GM21717 (cell line): ENCODE results near the gene CTIF.

Experiments
- ATAC-seq: cut with Tn5 transposase; IDR thresholded peaks from one replicate; pipeline ENCODE4 v1.9.1; 2021; ENCODE audit warnings: mild to moderate bottlenecking, moderate library complexity; ENCODE audit not compliant: unreplicated experiment

CTIF gene

GRCh38 chr18:48599391-48599790, 60.6 kb downstream of the CTIF start:
- ATAC-seq: no peak

GRCh38 chr18:48600046-48600445, 61.2 kb downstream of the CTIF start:
- no peak for ATAC-seq

DNA sequence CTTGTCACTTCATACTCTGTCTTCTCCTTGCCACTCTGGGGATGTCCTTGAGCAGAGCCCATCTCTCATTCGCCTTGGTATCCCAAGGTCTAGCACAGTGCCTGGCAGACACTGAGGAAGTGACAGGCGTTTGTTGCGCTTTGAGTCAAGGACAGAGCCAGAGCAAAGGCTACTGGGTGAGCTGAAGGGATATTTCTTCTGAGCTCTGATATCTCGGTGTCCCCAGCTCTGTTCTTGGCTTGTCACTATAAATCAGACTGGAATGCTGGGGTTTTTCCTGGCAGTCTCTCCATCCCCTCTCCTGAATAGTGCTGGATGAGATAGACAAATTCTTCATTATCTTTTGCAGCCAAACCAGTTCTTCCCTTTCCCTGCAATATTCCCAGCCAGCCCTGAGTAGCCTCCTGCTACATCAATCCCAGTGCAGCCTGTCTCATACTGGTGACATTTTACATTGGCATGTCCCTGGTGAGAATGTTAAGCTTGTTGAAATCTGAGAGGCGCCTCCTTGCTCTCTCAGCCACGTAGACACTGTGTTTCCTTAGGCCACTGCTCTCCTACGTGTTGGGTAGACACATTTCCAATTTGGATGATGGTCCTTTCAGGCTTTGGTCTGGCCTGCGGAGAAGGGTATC, 61.7 kb downstream of the CTIF start:
- no peak for ATAC-seq

- ATAC-seq: no peak
Measured at GRCh38 chr18:48601343-48601742, 62.5 kb downstream of the CTIF start.

DNA sequence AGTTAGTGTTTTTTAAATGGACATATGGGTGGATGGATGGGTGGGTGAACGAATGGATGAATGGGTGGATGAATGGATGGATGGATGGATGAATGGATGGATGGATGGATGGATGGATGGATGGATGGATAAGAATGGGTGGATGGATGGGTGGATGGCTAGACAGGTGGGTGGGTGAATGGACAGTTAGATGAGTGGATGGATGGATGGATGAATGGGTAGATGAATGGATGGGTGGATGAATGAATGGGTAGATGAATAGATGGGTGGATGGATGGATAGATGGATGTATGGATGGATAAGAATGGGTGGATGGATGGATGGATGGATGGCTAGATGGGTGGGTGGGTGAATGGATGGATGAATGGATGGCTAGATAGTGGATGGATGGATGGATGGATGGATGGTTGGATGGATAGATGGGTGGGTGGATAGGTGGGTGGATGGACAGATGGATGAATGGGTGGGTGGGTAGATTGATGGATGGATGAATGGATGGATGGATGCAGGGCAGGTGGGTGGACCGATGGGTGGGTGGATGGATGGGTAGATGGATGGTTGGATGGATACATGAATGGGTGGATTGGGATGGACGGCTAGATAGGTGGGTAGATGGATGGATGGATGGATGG, 64.0 kb downstream of the CTIF start:
- no peak for ATAC-seq

GRCh38 chr18:48605408-48605845, 66.6 kb downstream of the CTIF start:
- no peak for ATAC-seq

GRCh38 chr18:48607056-48607984, 68.5 kb downstream of the CTIF start:
- no peak for ATAC-seq

DNA sequence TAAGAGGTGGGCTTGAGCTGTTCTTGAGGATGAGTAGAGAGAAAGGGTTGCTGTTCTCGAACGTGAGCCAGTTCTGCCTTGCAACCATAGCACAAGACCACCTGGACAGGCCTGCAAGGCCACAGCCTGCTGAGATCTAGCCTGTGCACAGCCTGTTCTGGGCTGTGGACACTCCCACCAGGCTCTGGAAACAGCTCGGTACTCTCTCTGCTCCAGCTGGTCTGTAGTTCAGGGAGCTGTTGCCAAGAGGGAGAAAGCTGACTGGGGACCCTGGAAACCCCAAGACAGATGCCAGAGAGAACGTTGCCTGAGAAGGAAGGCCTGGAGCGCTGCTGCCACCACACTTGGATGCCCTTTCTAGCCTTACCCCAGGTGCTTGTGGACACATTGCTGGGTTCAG, 69.8 kb downstream of the CTIF start:
- ATAC-seq: no peak

- no peak for ATAC-seq
Measured at GRCh38 chr18:48609114-48609513, 70.3 kb downstream of the CTIF start.

- ATAC-seq: no peak
Measured at GRCh38 chr18:48609820-48610815, 71.3 kb downstream of the CTIF start.

DNA sequence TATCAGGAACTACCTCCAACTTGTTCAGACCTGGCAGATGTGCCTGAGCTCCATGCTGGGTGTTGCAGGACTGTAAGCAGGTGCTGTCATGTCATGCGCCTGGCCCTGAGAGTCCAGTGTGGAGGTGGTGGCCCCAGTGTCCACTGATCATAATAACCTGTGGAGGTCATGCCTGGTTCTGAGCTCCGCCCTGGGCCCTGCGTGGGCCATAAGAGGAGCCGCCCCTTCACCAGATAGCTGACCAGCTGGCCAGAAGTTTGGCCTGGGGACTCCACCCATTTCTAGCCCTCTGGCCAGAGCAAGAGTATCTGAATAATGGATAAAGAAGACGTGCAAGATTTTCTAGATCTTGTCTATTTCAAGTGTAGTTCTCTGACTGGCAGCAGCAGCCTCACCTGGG, 72.4 kb downstream of the CTIF start:
- no peak for ATAC-seq

- no peak for ATAC-seq
Measured at GRCh38 chr18:48611785-48612480, 73.1 kb downstream of the CTIF start.

DNA sequence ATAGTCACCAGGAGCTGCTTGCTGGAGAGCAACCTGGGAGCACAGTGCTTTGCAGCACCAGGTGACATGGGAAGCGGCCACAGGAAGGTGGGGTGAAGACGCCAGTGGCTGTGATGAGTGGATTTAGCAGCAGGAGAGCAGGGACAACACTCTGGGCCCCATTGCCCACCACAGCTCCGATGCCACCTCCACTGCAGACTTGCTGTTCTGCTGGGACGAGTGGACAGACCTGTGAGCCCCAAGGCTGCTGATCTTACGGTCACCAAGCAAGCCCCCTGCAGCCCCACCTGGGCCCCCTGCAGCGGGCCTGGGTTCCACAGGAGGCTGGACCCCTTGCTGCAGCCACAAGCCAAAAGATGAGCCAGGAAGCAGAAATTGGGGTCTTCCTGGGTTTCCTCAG, 73.7 kb downstream of the CTIF start:
- ATAC-seq: no peak

DNA sequence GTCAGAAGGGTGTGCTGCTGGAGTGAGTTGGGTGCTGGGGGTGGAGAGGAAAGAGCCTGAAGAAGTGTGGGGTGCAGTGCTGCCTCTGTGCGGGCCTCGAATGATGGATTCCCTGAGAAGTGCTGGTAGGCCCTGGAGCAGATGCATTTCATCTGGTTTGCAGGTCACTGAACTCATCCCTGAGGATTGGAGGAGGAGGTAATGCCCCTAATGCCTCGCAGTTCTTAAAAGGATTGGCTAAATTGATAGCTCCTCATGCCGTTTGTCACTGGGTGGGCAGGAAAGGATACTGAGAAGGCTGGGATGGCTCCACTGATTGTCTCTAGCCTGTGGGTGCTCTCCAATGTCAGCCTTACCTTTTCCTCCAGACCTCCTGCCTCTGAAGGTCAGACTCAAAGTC, 74.1 kb downstream of the CTIF start:
- no peak for ATAC-seq

- ATAC-seq: no peak
Measured at GRCh38 chr18:48613589-48614404, 75.0 kb downstream of the CTIF start.

- ATAC-seq: no peak
Measured at GRCh38 chr18:48615566-48616401, 77.0 kb downstream of the CTIF start.

GRCh38 chr18:48616484-48617255, 77.8 kb downstream of the CTIF start:
- ATAC-seq: no peak
